ENCODE measurements around the gene CHRNA4.

Gene CHRNA4

DNA sequence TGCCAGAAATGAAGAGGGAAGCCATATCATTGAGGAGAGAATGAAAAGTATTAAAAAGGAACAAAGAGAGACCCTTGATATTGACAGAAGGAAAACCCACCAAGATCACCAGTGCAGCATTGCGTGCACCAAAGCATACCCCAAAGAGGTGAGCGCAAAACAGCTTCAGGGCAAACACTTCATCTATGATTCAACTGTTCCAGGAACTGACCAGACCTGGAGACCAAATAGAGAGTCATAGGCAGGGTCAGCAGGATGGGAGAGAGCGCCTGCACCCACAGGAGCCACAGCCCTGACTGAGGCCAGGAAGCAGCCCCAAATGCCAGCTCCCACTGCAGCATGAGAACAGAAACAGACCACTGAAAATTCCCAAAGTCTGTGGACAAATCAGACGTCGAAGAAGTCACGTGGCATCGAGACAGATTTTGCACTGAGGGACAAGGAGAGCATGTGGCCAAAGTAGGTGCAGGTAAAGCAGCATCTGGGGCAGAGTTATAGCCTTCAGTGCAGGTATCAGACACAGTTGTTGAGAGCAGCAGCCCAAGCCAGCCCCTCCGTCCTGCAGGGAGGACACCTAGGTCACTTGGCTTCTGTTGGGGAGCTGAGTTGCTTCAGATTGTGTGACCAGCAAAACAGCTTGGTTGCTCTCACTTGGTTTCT lies 29.3 kb downstream of the CHRNA4 start:
- no peak for DNase-seq

- DNase-seq = no peak
These were observed 30.2 kb downstream of the CHRNA4 start for GRCh38 chr20:63330940-63331339.

GRCh38 chr20:63330084-63330760 lies 30.9 kb downstream of the CHRNA4 start:
- no peak for DNase-seq

- DNase-seq = no peak
These were observed 31.6 kb downstream of the CHRNA4 start for GRCh38 chr20:63329331-63330083.

DNA sequence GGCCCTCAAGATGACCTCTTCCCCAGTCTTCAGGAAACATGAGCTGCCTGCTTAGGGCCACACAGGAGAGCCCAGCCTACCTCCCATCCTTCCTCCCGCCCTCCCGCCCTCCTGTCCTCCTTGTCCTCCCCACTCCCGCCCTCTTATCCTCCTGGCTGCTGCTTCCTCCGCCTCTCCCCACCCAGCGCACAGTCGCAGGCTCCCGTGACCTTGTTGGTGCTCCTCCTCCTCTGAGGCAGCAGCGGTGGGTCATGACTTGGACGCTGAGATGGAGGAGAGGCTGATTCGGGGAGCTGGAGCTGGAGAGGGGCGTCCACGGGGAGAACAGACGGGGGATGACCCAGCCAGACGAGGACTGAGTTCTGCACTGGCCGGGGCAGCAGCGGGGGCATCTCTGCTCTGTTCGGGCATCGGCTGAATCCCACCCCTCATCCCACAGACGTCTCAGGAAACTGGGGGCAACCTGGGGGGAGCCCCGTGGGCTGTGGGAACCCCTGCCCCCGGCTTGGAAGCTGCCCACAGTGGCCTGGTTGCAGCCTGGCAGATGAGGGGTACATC lies 32.4 kb downstream of the CHRNA4 start:
- DNase-seq = no peak

- DNase-seq = no peak
These were observed 33.0 kb downstream of the CHRNA4 start for GRCh38 chr20:63328026-63328700.

GRCh38 chr20:63327231-63327745 lies 33.9 kb downstream of the CHRNA4 start:
- no peak for DNase-seq

GRCh38 chr20:63326314-63327230 lies 34.6 kb downstream of the CHRNA4 start:
- no peak for DNase-seq

GRCh38 chr20:63325554-63326313 lies 35.4 kb downstream of the CHRNA4 start:
- no peak for DNase-seq

- no peak for DNase-seq
These were observed 36.1 kb downstream of the CHRNA4 start for GRCh38 chr20:63325021-63325471.

DNA sequence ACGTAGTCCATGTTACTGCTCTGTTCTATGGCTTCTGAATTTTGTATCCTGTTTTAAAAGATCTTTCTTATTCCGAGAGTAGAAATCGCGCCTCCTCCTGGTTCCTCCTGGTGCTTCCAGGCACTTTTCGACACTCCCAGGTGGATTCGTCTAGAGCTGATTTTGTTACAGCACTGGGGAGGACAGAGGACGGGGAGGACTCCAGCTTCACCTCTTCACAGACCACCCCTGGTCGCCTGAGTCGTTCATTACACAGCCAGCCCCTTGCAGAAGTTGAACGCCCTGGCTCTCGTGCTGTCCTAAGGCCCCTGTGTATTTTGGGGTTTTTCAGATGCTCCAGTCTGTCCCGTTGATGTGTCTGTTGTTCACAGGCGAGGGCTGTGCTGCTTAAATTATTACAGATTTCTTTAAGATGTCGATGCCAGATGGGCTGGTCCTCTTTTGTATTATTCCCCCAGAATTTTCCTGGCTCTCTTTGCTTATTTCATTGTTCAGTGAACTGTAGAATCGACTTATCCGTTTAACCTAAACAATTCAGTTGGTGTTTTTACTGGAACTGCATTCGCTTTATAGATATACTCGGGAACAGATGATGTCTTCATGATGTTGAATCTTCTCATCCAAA lies 37.7 kb downstream of the CHRNA4 start:
- DNase-seq = no peak

DNA sequence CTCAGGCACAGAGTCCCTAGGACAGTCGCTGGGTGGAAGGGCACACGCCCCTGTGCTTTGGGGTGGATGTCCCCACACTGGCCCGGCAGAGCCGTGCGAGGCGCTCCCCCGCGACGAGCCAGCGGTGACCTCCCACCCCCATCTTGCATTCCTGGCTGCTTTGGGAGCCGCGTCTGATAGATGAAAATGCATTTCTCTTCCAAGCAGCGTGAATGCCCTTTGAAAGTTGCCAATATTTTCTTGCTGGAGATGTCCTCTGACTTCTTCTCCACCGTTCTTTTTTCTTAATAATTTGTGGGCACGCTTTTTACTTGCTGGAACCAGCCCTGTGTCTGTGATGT lies 38.2 kb downstream of the CHRNA4 start:
- no peak for DNase-seq

DNA sequence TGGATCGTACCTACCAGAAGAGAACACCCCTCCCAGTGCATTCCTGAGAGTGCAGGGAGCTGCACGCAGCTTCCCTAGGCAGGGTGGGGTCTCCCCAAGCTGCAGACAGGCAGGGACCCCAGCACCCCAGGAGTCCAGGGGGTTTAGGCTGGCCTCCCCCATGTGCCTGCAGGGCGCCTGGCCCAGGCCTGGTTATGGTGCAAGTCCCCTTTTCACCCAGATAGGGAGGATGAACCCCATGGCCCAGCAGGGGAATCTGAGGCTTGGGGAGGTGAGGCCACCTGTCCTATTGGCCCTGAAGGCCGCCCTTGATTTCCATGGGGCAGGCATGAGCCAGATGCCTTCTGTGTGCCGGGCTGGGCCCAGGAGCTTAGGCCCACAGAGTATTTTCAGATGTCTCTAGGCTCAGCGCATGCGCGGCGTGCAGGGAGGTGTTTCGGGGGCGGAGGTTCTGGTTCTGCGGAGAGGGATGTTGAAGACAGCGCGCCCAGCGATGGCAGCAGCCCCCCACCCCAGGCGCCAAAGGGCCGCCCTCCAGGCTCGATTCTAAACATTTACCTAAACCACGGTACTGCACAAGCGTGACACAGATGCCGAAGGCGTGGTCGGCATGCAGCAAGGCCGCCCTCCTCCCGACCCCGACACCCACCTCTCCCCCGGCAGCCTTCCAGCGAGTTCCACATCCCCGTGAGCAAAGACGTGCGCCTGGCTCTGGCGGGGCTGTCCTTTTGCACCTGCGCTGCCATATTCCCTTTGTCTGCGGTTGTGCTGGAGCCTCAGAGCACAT lies 38.8 kb downstream of the CHRNA4 start:
- no peak for DNase-seq

GRCh38 chr20:63321148-63321831 lies 39.9 kb downstream of the CHRNA4 start:
- no peak for DNase-seq

DNA sequence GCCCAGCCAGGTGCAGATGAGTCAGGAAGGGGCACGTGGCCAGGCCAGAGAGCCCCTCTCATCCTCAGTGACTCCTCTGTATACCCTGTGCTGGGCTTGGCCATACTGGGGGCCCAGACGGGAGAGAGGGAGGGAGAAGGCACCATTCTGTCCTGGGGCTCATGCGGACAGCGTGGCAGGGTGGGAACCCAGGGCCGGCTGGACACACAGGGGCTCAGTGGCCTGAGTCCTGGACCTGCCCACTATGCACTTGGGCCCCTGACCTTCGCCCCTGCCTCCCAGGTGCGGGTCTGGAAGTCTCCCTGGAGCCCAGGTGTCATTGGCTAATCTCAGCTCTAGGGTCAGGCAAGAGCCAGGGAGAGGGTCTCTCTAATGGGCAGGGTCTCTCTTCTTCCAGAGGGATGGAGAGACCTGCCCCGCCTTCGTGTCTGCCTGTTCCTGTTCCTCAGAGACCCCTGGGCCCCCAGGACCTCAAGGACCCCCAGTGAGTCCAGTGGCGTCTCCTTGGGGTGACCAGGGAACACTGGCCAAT lies 40.5 kb downstream of the CHRNA4 start:
- no peak for DNase-seq

DNA sequence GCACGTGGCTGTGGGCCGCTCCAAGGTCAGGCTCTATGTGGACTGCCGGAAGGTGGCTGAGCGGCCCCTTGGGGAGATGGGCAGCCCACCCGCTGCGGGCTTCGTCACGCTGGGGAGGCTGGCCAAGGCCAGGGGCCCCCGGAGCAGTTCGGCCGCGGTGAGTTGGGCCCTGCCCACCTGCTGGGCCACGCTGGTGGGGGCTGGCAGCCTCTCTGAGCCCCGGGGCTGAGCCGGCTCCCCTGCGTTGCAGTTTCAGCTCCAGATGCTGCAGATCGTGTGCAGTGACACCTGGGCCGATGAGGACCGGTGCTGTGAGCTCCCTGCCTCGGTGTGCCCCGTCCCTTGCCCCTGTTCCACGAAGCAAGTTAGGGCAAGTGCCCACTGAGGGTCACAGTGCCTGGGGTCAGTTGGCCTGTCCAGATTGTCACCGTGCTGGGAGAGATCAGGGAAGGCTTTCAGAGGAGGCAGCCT lies 41.1 kb downstream of the CHRNA4 start:
- DNase-seq = no peak

GRCh38 chr20:63319164-63320040 lies 41.7 kb downstream of the CHRNA4 start:
- DNase-seq = no peak

Data from activated CD8-positive, alpha-beta memory T cell treated with anti-CD3 and anti-CD28 coated beads for 24 hours (primary cell).